ENCODE data around the gene ZNF853.

DNA sequence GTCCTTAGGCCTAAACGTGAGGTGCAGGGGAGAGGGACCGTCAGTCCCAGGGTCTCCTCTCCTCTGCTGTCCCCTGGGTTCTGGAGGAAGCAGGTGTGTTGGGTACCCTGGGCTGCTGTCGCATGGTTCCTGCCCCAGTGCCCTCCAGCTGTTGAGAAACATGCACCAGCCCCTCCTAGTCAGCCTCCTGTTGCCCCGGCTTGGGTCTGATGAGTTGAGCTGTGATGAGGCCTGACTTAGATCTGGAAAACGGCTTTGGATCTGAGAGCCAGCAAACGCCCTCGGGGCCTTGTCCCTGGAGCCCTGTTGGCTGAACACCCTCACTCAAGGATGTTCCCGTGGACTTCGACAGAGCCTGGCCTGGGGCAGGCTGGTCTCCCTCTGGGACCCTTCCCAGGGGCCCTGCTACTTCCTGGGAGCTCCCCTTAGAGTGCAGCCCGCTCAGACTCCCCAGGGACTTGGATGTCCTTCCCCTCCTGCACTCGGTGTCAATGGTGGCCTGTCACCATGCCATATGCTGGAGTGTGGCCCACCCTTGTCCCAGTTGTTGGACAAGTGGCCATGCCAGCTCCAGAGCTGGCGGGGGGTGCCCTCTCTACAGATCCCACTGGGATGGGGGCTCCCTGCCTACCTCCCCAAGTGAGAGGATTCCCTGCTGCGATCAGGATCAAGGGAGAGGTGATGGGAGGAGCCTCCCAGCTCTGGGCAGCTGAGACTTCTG is 34.0 kb downstream of the ZNF853 start:
- TF ChIP-seq, protein P1, sequence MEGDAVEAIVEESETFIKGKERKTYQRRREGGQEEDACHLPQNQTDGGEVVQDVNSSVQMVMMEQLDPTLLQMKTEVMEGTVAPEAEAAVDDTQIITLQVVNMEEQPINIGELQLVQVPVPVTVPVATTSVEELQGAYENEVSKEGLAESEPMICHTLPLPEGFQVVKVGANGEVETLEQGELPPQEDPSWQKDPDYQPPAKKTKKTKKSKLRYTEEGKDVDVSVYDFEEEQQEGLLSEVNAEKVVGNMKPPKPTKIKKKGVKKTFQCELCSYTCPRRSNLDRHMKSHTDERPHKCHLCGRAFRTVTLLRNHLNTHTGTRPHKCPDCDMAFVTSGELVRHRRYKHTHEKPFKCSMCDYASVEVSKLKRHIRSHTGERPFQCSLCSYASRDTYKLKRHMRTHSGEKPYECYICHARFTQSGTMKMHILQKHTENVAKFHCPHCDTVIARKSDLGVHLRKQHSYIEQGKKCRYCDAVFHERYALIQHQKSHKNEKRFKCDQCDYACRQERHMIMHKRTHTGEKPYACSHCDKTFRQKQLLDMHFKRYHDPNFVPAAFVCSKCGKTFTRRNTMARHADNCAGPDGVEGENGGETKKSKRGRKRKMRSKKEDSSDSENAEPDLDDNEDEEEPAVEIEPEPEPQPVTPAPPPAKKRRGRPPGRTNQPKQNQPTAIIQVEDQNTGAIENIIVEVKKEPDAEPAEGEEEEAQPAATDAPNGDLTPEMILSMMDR (IDR thresholded peaks at IDR 0.05; ENCODE audit: low read depth, low read length, missing input control), result no peak
- TF ChIP-seq EGR1 (IDR thresholded peaks at IDR 0.05; ENCODE audit: low read depth in 2 of 2) (no peak), HNF4G (IDR thresholded peaks at IDR 0.05) (no peak), YY1 (IDR thresholded peaks at IDR 0.05) (no peak), JUND (IDR thresholded peaks at IDR 0.05) (no peak), ATF3 (IDR thresholded peaks at IDR 0.05) (no peak), SP1 (IDR thresholded peaks at IDR 0.05) (no peak), RXRA (IDR thresholded peaks at IDR 0.05) (no peak), FOXA1 (IDR thresholded peaks at IDR 0.05) (no peak)
- TF ChIP-seq, protein P2, sequence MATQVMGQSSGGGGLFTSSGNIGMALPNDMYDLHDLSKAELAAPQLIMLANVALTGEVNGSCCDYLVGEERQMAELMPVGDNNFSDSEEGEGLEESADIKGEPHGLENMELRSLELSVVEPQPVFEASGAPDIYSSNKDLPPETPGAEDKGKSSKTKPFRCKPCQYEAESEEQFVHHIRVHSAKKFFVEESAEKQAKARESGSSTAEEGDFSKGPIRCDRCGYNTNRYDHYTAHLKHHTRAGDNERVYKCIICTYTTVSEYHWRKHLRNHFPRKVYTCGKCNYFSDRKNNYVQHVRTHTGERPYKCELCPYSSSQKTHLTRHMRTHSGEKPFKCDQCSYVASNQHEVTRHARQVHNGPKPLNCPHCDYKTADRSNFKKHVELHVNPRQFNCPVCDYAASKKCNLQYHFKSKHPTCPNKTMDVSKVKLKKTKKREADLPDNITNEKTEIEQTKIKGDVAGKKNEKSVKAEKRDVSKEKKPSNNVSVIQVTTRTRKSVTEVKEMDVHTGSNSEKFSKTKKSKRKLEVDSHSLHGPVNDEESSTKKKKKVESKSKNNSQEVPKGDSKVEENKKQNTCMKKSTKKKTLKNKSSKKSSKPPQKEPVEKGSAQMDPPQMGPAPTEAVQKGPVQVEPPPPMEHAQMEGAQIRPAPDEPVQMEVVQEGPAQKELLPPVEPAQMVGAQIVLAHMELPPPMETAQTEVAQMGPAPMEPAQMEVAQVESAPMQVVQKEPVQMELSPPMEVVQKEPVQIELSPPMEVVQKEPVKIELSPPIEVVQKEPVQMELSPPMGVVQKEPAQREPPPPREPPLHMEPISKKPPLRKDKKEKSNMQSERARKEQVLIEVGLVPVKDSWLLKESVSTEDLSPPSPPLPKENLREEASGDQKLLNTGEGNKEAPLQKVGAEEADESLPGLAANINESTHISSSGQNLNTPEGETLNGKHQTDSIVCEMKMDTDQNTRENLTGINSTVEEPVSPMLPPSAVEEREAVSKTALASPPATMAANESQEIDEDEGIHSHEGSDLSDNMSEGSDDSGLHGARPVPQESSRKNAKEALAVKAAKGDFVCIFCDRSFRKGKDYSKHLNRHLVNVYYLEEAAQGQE (IDR thresholded peaks at IDR 0.05), result no peak

Data from liver (tissue), 3 donors.